ENCODE data around the gene APMAP. TPM values are rescaled to one million over a fixed set of nuclear protein-coding genes. Genes with fewer than 3 reads are reported as not detected.

Gene APMAP
- total and polyA plus RNA-seq, 7 donors = 19.9 to 44.5 (median 25.5) TPM

GRCh38 chr20:24978513-24978912, 14.0 kb downstream of the APMAP start:
- DNase-seq (peak in 1 of 2 donors; percentile 79), ATAC-seq (peak in 3 of 4 donors; percentile 60 to 73 (median 70))
- Histone ChIP-seq H3K27ac (no peak overlapping the region), H3K4me3 (no peak overlapping the region), H3K27me3 (ENCODE audit: insufficient read depth in 3 of 3, low read length in 2 of 3) (no peaks in the 10 kb centered on the region), H3K4me1 (peaks cover 4% of the 10 kb centered on the region), H3K36me3 (ENCODE audit: insufficient read depth in 1 of 2, low read depth in 1 of 2) (peaks cover 0 to 49% of the 10 kb centered on the region in 2 donors), H3K9me3 (no peaks in the 10 kb centered on the region)
- 37 to 52% (median 47%) methylated on average over 8 of the region's 8 CpGs for WGBS, 3 donors
- intact Hi-C loops (cut with DNase I) = no loop called here
- TF ChIP-seq CTCF (IDR thresholded peaks at IDR 0.05) = no peak

- intact Hi-C loops (cut with DNase I) = no loop called here
- no peak for TF ChIP-seq CTCF (IDR thresholded peaks at IDR 0.05)
- H3K27me3 ChIP-seq (ENCODE audit: insufficient read depth in 3 of 3, low read length in 2 of 3) = no peaks in the 10 kb centered on the region
- H3K4me3 ChIP-seq = no peak overlapping the region
- no peak for DNase-seq
- H3K9me3 ChIP-seq = no peaks in the 10 kb centered on the region
- H3K4me1 ChIP-seq = peaks cover 4% of the 10 kb centered on the region
- no peak overlapping the region for H3K27ac ChIP-seq
- ATAC-seq = no peak
- peaks cover 0 to 49% of the 10 kb centered on the region in 2 donors for H3K36me3 ChIP-seq (ENCODE audit: insufficient read depth in 1 of 2, low read depth in 1 of 2)
- 64 to 77% (median 70%) methylated on average over 3 of the region's 3 CpGs for WGBS, 3 donors
Observed at GRCh38 chr20:24977797-24978196, 14.8 kb downstream of the APMAP start.

- H3K36me3 ChIP-seq (ENCODE audit: insufficient read depth in 1 of 2, low read depth in 1 of 2) = peaks cover 0 to 52% of the 10 kb centered on the region in 2 donors
- intact Hi-C loops (cut with DNase I) = no loop called here
- H3K27me3 ChIP-seq (ENCODE audit: insufficient read depth in 3 of 3, low read length in 2 of 3) = no peaks in the 10 kb centered on the region
- WGBS, 3 donors = 89 to 96% (median 95%) methylated on average over 1 of the region's 1 CpG
- no peaks in the 10 kb centered on the region for H3K9me3 ChIP-seq
- H3K27ac ChIP-seq = no peak overlapping the region
- H3K4me1 ChIP-seq = peaks cover 4% of the 10 kb centered on the region
- ATAC-seq = no peak
- no peak overlapping the region for H3K4me3 ChIP-seq
- DNase-seq = no peak
- no peak for TF ChIP-seq CTCF (IDR thresholded peaks at IDR 0.05)
Observed at GRCh38 chr20:24977336-24977735, 15.2 kb downstream of the APMAP start.

GRCh38 chr20:24972341-24972740, 20.2 kb downstream of the APMAP start:
- intact Hi-C loops (cut with DNase I) = no loop called here
- WGBS, 3 donors = 97 to 100% (median 97%) methylated on average over 2 of the region's 2 CpGs
- no peaks in the 10 kb centered on the region for H3K27me3 ChIP-seq (ENCODE audit: insufficient read depth in 3 of 3, low read length in 2 of 3)
- DNase-seq = no peak
- no peak overlapping the region for H3K27ac ChIP-seq
- no peak overlapping the region for H3K4me3 ChIP-seq
- H3K36me3 ChIP-seq (ENCODE audit: insufficient read depth in 1 of 2, low read depth in 1 of 2) = peaks cover 3 to 78% of the 10 kb centered on the region in 2 donors
- peaks cover 4% of the 10 kb centered on the region for H3K4me1 ChIP-seq
- no peak for TF ChIP-seq CTCF (IDR thresholded peaks at IDR 0.05)
- ATAC-seq = no peak
- no peaks in the 10 kb centered on the region for H3K9me3 ChIP-seq

GRCh38 chr20:24971376-24972101, 21.0 kb downstream of the APMAP start:
- Histone ChIP-seq H3K4me3 (no peak overlapping the region), H3K9me3 (no peaks in the 10 kb centered on the region), H3K27ac (no peak overlapping the region), H3K36me3 (ENCODE audit: insufficient read depth in 1 of 2, low read depth in 1 of 2) (peaks cover 3 to 78% of the 10 kb centered on the region in 2 donors), H3K27me3 (ENCODE audit: insufficient read depth in 3 of 3, low read length in 2 of 3) (no peaks in the 10 kb centered on the region), H3K4me1 (peaks cover 4% of the 10 kb centered on the region)
- 76 to 82% (median 81%) methylated on average over 6 of the region's 6 CpGs for WGBS, 3 donors
- intact Hi-C loops (cut with DNase I) = no loop called here
- TF ChIP-seq CTCF (IDR thresholded peaks at IDR 0.05) = no peak
- ATAC-seq (no peak), DNase-seq (no peak)
